T-helper 2 cell treated with Interferon-gamma antibody and Interleukin-4, amounts not matched to agents 5 μg/mL and 100 μg/mL, for 36 hours (primary cell): Measurements from ENCODE around the gene RAB17.

Experiments
- DNase-seq: peaks from one replicate; pipeline ENCODE4 v3.0.0; 2021; ENCODE audit warnings: low spot score
- H3K27ac Mint-ChIP-seq: one replicate; pipeline ENCODE4 v1.8.0; 2021; ENCODE audit warnings: mild to moderate bottlenecking, mixed read lengths
- H3K27me3 Mint-ChIP-seq: one replicate; pipeline ENCODE4 v1.8.0; 2021; ENCODE audit warnings: low read depth, mixed read lengths
- H3K36me3 Mint-ChIP-seq: one replicate; pipeline ENCODE4 v1.8.0; 2021; ENCODE audit warnings: low read depth, mixed read lengths
- H3K4me1 Mint-ChIP-seq: one replicate; pipeline ENCODE4 v1.8.0; 2021; ENCODE audit warnings: low read depth, mixed read lengths
- H3K4me3 Mint-ChIP-seq: one replicate; pipeline ENCODE4 v1.8.0; 2022; ENCODE audit warnings: mild to moderate bottlenecking, moderate library complexity, mixed read lengths
- H3K9me3 Mint-ChIP-seq: one replicate; pipeline ENCODE4 v1.8.0; 2021; ENCODE audit warnings: mixed read lengths

The RAB17 gene

GRCh38 chr2:237572021-237572741 lies 18.4 kb downstream of the RAB17 start:
- DNase-seq = peak; percentile 75
- Mint-ChIP-seq H3K4me1 (no peaks in the 10 kb centered on the region), H3K27ac (no peak overlapping the region), H3K4me3 (no peak overlapping the region), H3K27me3 (no peaks in the 10 kb centered on the region), H3K9me3 (no peaks in the 10 kb centered on the region), H3K36me3 (no peaks in the 10 kb centered on the region)

DNA sequence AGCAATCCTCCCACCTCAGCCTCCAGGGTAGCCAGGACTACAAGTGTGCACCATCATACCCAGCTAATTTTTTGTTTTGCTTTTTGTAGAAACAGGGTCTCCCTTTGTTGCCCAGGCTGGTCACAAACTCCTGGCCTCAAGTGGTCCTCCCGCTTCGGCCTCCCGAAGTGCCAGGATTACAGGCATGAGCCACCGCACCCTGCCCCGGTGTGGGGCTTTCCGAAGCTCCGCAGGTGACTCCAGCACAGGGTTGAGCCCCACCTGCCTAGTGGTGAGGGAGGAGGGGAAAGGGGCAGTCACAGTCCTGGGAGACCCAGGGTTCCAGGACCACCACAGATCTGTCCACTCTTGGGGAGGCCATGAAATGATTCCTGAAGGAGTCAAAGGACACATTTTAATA lies 19.0 kb downstream of the RAB17 start:
- Mint-ChIP-seq H3K27me3 (no peaks in the 10 kb centered on the region), H3K9me3 (no peaks in the 10 kb centered on the region), H3K36me3 (no peaks in the 10 kb centered on the region), H3K27ac (no peak overlapping the region), H3K4me1 (no peaks in the 10 kb centered on the region), H3K4me3 (no peak overlapping the region)
- no peak for DNase-seq

- Mint-ChIP-seq H3K9me3 (no peaks in the 10 kb centered on the region), H3K27me3 (no peaks in the 10 kb centered on the region), H3K4me1 (no peaks in the 10 kb centered on the region), H3K27ac (no peak overlapping the region), H3K36me3 (no peaks in the 10 kb centered on the region), H3K4me3 (no peak overlapping the region)
- no peak for DNase-seq
Measured at GRCh38 chr2:237570776-237571335, 19.7 kb downstream of the RAB17 start.

DNA sequence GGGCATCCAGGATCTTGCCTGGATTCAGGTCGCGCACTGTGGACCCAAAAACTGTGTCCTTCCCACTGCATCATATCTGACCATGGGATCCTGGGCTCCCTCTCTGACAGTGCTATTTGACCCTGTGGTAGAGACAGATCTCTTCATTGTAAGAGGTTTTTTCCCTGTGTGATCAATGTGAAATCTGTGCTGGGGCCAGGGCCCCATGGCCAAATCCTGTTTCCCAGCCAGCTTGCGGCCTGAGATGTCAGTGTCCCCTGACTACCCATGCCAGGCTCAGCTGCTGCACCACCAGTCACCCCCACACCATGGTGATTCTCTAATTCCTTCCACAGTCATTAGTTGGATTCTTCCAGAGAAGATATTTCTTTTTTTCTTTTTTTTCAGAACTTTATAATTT lies 20.6 kb downstream of the RAB17 start:
- Mint-ChIP-seq H3K4me3 (no peak overlapping the region), H3K9me3 (no peaks in the 10 kb centered on the region), H3K27me3 (no peaks in the 10 kb centered on the region), H3K4me1 (no peaks in the 10 kb centered on the region), H3K36me3 (no peaks in the 10 kb centered on the region), H3K27ac (no peak overlapping the region)
- DNase-seq = no peak

DNA sequence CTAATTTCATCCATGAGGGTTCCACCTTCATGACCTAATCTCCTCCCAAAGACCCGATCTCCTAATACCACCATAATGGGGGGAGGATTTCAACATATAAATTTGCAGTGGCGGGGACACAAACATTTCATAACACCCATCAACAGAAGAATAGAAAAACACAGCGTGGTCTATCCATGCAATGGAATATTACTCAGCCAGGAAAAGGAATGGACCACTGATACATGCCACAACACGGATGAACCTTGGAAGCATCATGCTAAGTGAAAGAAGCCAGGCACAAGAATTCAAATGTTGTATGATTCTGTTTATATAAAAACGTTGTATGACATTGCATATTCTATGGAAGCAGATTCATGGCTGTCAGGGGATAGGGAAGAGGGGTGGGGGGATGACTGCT lies 21.5 kb downstream of the RAB17 start:
- no peak overlapping the region for H3K4me3 Mint-ChIP-seq
- H3K27me3 Mint-ChIP-seq = no peaks in the 10 kb centered on the region
- H3K27ac Mint-ChIP-seq = no peak overlapping the region
- no peaks in the 10 kb centered on the region for H3K9me3 Mint-ChIP-seq
- DNase-seq = no peak
- no peaks in the 10 kb centered on the region for H3K36me3 Mint-ChIP-seq
- no peaks in the 10 kb centered on the region for H3K4me1 Mint-ChIP-seq

DNA sequence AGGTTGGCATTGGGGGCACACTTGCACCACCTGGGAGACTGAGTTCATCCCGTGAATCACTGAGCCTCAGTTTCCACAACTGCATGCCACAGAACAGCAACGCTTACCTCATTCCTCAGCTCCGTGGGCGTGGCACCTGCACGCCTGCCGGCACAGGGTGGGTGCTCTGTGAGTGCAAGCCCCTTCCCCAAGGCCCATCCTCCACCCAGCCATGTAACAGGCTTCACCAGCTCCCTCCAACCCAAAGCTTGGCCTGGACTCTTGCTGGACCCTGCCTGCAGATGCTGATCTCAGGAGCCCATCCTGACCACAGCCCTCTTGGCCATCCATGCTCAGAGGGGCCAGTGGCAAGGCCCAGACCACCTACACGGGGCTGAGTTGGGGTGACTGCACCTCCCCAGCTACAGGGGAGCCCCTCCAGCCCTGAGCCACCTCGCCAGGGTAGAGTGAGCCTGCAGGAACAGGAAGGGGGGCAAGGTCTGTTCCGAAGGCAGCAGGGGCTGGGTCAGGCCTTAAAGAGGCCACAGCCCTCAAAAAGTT lies 22.3 kb downstream of the RAB17 start:
- Mint-ChIP-seq H3K4me1 (no peaks in the 10 kb centered on the region), H3K36me3 (no peaks in the 10 kb centered on the region), H3K27ac (no peak overlapping the region), H3K9me3 (no peaks in the 10 kb centered on the region), H3K4me3 (no peak overlapping the region), H3K27me3 (no peaks in the 10 kb centered on the region)
- no peak for DNase-seq

- no peaks in the 10 kb centered on the region for H3K36me3 Mint-ChIP-seq
- no peaks in the 10 kb centered on the region for H3K27me3 Mint-ChIP-seq
- H3K4me1 Mint-ChIP-seq = no peaks in the 10 kb centered on the region
- H3K27ac Mint-ChIP-seq = no peak overlapping the region
- no peak overlapping the region for H3K4me3 Mint-ChIP-seq
- no peak for DNase-seq
- H3K9me3 Mint-ChIP-seq = no peaks in the 10 kb centered on the region
Measured at GRCh38 chr2:237567276-237568029, 23.1 kb downstream of the RAB17 start.

- Mint-ChIP-seq H3K4me3 (no peak within 1 kb of the TSS), H3K4me1 (no peaks in the 10 kb centered on the region), H3K27me3 (no peaks in the 10 kb centered on the region), H3K36me3 (no peaks in the 10 kb centered on the region), H3K9me3 (no peaks in the 10 kb centered on the region), H3K27ac (no peak within 1 kb of the TSS)
- no peak for DNase-seq
Measured at GRCh38 chr2:237566401-237567235, 23.9 kb downstream of the RAB17 start, which contains the start of gene PRLH. Gene PRLH, plus strand, starts transcription at chr2:237566574. Its CDS starts 0 bp downstream, at chr2:237566574.

DNA sequence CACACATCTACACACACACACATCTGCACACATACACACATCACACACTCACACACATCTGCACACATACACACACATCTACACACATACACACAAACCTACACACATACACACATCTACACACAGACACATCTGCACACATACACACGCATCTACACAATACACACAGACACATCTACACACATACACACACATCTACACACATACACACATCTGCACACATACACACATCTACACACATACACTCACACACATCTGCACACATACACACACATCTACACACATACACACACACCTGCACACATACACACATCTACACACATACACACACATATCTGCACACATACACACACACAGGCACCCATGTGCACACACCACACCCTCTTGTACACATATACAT lies 24.6 kb downstream of the RAB17 start:
- Mint-ChIP-seq H3K27me3 (no peaks in the 10 kb centered on the region), H3K27ac (no peak overlapping the region), H3K9me3 (no peaks in the 10 kb centered on the region), H3K4me1 (no peaks in the 10 kb centered on the region), H3K4me3 (no peak overlapping the region), H3K36me3 (no peaks in the 10 kb centered on the region)
- no peak for DNase-seq

GRCh38 chr2:237564526-237565131 lies 25.9 kb downstream of the RAB17 start:
- Mint-ChIP-seq H3K9me3 (no peaks in the 10 kb centered on the region), H3K27me3 (no peaks in the 10 kb centered on the region), H3K27ac (no peak overlapping the region), H3K36me3 (no peaks in the 10 kb centered on the region), H3K4me1 (no peaks in the 10 kb centered on the region), H3K4me3 (no peak overlapping the region)
- DNase-seq = no peak

DNA sequence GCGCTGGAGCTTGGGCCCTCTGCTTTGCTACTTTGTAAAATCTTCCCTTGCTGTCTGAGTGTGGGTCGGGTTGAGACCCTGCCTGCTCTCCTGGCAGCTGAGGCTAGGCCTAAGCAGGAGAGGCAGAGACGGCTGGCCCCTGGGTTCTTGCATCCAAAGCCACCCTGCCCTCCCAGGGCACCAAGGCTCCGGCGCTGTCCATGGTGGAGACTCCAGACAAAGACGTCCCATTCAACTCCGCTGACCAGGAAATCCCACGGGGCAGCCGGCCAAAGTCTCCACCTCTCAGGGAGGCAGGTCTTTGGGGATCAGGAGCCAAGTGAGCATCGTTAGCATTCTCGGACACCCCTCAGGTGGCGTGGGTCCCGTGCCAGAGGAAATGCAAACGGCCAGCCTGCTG lies 26.7 kb downstream of the RAB17 start:
- no peaks in the 10 kb centered on the region for H3K9me3 Mint-ChIP-seq
- no peaks in the 10 kb centered on the region for H3K4me1 Mint-ChIP-seq
- no peaks in the 10 kb centered on the region for H3K27me3 Mint-ChIP-seq
- H3K27ac Mint-ChIP-seq = no peak overlapping the region
- H3K36me3 Mint-ChIP-seq = no peaks in the 10 kb centered on the region
- no peak overlapping the region for H3K4me3 Mint-ChIP-seq
- DNase-seq = no peak

DNA sequence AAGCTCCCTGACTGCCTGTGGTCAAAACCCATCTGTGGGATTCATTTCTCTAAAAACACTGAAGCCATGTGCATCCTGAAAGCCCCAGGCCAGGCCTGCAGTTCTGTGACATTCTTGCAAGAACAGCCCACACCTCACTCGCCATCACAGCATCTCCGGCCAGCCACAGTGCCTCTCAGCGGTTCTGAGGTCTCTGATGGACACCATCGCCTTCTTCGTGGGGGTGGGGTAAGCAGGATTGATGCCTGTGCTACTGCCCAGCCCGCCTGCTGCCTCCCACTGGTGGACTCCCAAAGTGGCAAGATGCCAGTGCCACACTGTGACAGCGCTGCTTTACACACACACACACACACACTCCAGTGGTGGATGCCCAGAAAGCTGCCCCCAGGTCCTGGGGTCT lies 29.3 kb downstream of the RAB17 start:
- Mint-ChIP-seq H3K9me3 (peaks cover 2% of the 10 kb centered on the region), H3K27ac (no peak overlapping the region)

GRCh38 chr2:237558961-237559641 lies 31.4 kb downstream of the RAB17 start:
- DNase-seq = no peak
- Mint-ChIP-seq H3K27me3 (peaks cover 8% of the 10 kb centered on the region), H3K4me3 (no peak overlapping the region), H3K27ac (no peak overlapping the region), H3K9me3 (peaks cover 9% of the 10 kb centered on the region), H3K36me3 (peaks cover 2% of the 10 kb centered on the region), H3K4me1 (peaks cover 10% of the 10 kb centered on the region)

More for the DNA sequence above, 29.3 kb downstream of the RAB17 start:
- Mint-ChIP-seq H3K4me1 (peaks cover 10% of the 10 kb centered on the region), H3K36me3 (peaks cover 2% of the 10 kb centered on the region), H3K27me3 (peaks cover 8% of the 10 kb centered on the region), H3K4me3 (no peak overlapping the region)
- DNase-seq = no peak
